LNCAP (cell line): ENCODE measurements around the gene SENP5.

Source experiments
- TF ChIP-seq, protein P1 (sequence below): fragments of 450-650 bp; IDR thresholded peaks from 2 replicates; pipeline ENCODE4 v1.5.1; 2017; ENCODE audit warnings: mild to moderate bottlenecking

SENP5 gene

GRCh38 chr3:196849180-196849741, 18.5 kb upstream of the SENP5 start:
- TF ChIP-seq, protein P1, sequence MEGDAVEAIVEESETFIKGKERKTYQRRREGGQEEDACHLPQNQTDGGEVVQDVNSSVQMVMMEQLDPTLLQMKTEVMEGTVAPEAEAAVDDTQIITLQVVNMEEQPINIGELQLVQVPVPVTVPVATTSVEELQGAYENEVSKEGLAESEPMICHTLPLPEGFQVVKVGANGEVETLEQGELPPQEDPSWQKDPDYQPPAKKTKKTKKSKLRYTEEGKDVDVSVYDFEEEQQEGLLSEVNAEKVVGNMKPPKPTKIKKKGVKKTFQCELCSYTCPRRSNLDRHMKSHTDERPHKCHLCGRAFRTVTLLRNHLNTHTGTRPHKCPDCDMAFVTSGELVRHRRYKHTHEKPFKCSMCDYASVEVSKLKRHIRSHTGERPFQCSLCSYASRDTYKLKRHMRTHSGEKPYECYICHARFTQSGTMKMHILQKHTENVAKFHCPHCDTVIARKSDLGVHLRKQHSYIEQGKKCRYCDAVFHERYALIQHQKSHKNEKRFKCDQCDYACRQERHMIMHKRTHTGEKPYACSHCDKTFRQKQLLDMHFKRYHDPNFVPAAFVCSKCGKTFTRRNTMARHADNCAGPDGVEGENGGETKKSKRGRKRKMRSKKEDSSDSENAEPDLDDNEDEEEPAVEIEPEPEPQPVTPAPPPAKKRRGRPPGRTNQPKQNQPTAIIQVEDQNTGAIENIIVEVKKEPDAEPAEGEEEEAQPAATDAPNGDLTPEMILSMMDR: no peak

DNA sequence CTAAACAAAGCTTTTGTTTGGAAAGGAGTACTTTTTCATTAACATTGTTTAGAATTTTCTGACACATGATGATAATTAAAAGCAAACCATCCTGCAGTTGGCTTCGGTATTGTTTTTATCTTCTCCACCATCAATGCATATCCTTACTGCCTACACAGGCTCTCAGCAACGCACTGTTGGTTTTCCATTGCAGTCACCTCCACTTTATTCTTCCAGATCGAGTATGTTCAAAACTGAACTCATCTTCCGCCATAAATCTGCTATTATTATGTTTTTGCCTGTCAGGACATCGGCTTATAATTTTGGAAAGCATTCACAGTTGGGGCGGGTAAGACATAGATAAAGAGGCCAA, 589 bp upstream of the SENP5 start:
- TF ChIP-seq, protein P1: no peak

DNA sequence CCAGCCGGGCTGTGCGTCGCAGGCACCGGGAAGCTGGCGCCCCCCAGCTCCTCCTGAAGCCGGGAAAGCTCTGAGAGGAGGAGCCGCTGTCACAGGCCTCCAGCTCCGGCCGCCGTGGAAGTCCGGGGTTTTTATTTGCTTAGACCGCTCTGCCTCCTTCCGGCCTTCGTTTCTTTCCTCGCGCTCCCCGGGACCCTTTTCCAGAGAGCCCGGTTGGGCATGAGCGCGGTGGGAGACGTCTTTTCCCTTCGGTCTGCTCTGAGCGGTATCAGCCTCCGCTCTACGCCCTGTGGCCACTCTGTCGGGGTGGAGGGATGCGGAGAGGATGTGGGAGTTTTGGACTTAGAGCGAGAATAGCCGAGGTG, 559 bp downstream of the SENP5 start:
- TF ChIP-seq, protein P1: no peak

DNA sequence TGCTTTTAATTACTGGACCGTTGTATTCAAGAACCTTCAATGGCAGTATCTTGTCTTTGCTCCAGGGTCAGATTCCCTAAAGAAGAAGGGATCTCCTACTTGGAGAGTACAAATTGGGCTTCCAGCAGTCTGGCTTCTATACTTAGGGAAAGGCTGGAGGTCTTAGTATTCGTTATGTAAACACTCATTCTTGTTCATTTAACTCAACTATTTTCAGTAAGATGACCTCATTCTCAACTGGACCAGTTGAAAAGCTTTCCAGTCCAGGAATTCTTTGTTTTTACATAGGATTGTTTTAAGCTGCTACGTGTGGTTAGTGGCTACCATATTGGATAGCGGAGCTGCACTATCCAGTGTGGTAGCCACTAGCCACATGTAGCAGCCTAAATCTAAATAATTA, 4.6 kb downstream of the SENP5 start:
- TF ChIP-seq, protein P1: no peak

DNA sequence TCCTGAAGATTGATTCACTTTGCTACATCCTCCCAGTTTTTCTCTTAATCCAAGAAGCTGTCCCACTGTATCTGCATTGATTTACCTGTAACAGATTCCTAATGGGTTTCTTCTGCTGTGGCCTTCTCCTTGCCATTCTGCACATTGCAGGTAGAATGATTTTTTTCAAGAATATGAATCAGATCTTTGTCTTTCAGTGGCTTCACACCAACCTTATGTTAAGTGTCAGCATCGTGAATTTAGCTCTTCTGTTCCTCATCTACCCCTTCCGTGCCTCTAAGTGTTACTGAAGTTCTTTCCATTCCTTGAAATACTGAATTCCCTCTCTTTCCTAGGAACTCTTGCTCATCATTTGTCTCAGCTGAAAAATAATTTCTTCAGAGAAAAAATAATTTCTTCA, 7.5 kb downstream of the SENP5 start:
- TF ChIP-seq, protein P1: no peak

DNA sequence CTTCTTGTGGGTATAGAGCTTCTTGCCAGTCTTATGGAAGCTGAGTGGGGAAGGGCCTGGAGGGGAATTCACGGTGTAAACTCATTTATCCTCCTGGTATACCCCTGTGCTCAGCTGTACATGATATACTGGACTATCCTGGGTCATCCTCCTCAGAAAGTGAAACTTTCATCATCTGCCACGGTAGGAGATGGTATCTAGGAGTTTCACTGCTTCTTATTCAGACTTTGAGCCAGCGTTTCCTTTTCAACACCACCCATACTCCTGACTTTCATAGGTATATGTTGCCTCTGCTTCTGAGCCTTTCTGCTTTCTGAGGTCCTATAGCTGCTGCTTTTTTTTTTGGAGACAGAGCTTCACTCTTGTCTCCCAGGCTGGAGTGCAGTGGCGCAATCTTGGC, 15.6 kb downstream of the SENP5 start:
- TF ChIP-seq, protein P1: no peak

- TF ChIP-seq, protein P1: no peak
Measured at GRCh38 chr3:196886144-196886543, 18.4 kb downstream of the SENP5 start.
